Fibroblast of villous mesenchyme (primary cell): ENCODE data around the gene ARHGDIA. TPM values are rescaled to one million over a fixed set of nuclear protein-coding genes. Genes with fewer than 3 reads are reported as not detected.
"Not testable (repeated sequence)": the region's sequence is repeated elsewhere in the genome, so short reads cannot be mapped to it uniquely, and the experiment has no call there.

Experiments
- DNase-seq: peaks from one replicate; pipeline ENCODE4 v3.0.0-alpha.2; 2010; ENCODE audit warnings: low read depth
- H3K4me3 ChIP-seq: 2 replicates; pipeline ENCODE4 v1.5.1; 2011; ENCODE audit warnings: low read depth, mild to moderate bottlenecking, low read length
- CTCF ChIP-seq: IDR thresholded peaks from 2 replicates; pipeline ENCODE4 v1.5.1; 2012; ENCODE audit warnings: low read depth, mild to moderate bottlenecking, low read length; ENCODE audit not compliant: insufficient read depth
- total RNA-seq: library from RNA; depleted of rRNA; stranded (reverse); fragments of >200 nt; gene quantifications from 2 replicates; pipeline ENCODE4 v1.2.3, GENCODE V29; 2012

Gene ARHGDIA
- 106 and 181 TPM in 2 replicates for total RNA-seq

DNA sequence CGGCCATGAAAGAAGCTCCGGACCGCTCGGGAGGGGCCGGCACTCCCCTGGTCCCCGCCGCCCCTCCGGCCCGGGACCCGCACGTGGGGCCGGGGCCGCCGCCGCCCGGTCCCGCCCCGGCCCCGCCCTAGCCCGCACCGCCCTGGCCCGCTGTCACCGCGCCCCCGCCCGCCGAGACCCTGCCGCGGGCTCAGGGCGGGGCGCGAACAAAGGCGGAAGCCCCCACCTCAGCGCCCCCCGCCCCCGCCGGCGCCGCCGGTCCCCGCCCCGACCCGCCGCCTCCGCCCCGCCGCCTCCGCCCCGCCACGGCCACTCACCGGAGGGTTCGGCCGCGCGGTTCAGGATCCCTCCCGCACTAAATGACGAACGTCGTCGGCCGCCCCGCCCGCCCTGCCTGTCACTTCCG lies at the start of gene ARHGDIA:
Gene ARHGDIA (minus strand): TSS at position 357 of the 406 bp plus-strand sequence. CDS start 1,407 bp downstream, outside the sequence.
- peak within 1 kb of the TSS; percentile 85 for H3K4me3 ChIP-seq
- no peak for DNase-seq
- no peak for TF ChIP-seq CTCF

DNA sequence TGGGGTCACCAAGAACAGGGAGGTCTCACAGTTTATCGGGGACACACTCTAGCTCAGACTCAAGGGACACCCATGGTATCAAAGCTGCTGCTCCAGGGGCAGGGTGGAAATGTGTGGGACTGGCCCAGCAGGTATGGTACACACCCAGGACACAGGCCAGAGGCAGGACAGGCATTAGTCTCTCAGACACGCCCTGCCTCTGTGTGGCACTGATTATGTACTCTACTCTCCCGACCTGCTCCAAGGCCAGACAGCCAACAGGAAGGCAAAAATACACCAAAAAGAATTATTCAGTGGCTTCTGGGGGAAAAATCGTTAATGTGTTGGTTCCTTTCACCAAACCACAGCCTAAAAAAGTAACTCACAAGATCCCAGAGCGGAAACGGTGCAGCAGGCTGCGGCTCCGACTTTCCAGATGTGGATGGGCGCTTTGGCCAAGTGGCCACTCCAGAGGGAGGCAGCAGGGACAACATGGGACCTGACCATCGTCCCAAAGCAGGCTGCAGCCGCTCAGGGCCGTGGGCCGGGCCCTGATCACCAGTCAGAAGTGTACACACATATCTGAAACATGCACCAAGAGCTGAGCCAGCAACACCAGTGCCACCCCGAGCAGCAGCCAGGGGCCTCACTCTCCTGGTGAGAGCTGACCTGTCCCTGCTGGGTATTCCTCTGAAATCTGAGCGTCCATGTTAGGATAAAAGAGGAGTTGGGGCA lies 47.9 kb upstream of the ARHGDIA start:
- no peak for DNase-seq
- H3K4me3 ChIP-seq = no peak overlapping the region
- no peak for TF ChIP-seq CTCF

- not testable (repeated sequence) for DNase-seq, H3K4me3 ChIP-seq
Measured at GRCh38 chr17:81918333-81918669, 47.2 kb upstream of the ARHGDIA start.

- no peak for TF ChIP-seq CTCF
- peak; percentile 70 for DNase-seq
- H3K4me3 ChIP-seq = peak within 1 kb of the TSS; percentile 70
Measured at GRCh38 chr17:81917565-81918332, 46.6 kb upstream of the ARHGDIA start, which contains the start of gene SIRT7. SIRT7 (minus strand) TSS chr17:81918176; CDS start chr17:81918131, 45 bp downstream.

- no peak for TF ChIP-seq CTCF
- peak; percentile 68 for DNase-seq
- peak overlapping the region; percentile 70 for H3K4me3 ChIP-seq
Measured at GRCh38 chr17:81916234-81917001, 45.3 kb upstream of the ARHGDIA start.

DNA sequence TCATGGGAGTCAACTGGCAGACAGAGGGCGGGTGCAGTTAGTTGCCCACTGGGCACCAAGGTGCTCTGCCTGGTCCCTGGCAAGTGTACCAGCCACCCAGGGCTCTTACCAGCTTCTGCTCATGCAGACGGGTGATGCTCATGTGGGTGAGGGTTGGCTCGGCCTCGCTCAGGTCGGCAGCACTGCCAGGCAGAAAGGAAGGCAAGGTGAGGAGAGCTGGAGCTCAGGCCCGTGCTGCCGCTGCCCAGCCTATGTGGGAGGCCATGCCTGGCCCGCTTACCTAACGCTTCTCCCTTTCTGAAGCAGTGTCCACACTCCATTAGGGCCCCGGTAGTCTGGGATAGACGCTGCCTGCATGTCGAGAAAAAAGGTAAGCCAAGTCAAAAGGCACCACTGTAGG lies 44.2 kb upstream of the ARHGDIA start:
- TF ChIP-seq CTCF = no peak
- no peak for DNase-seq
- no peak overlapping the region for H3K4me3 ChIP-seq
